SK-N-MC (cell line): Measurements from ENCODE around the gene UNC79.

Source experiments
- EZH2 ChIP-seq: fragments of 200-600 bp; sonication (generic); IDR thresholded peaks from one replicate; pipeline ENCODE4 v1.6.1; 2017; ENCODE audit warnings: antibody characterized with exemption
- FOXP2 ChIP-seq: optimal IDR thresholded peaks from 2 replicates; pipeline ENCODE3; 2011; ENCODE audit warnings: mild to moderate bottlenecking, moderate library complexity; ENCODE audit not compliant: insufficient read depth; ENCODE audit errors: extremely low read length, control extremely low read depth
- POLR2AphosphoS5 ChIP-seq: IDR thresholded peaks from 2 replicates; pipeline ENCODE4 v1.6.1; 2012; ENCODE audit warnings: mild to moderate bottlenecking, low read depth, low read length, borderline replicate concordance

DNA sequence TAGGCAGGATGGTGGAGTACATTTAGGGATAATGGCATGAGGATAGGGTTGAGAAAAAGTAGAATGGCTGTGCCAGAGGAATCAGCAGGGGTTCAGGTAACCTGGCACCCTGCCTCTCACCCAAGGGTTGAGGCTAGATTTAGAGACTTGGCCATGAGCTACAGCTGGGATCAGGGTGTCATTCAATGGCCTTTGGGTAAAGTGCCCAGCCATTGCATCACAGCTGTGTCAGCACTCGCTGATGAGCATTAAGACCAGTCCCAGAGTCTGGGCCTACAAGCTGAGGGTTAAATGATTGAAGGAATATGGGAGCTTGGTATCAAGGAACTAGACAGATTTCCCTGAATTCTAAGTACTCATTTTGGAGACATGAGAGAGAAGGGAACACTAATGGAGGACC lies 243.6 kb downstream of the UNC79 start:
- TF ChIP-seq POLR2AphosphoS5 (no peak), EZH2 (no peak), FOXP2 (no peak)
